ENCODE measurements around the gene ADISSP. TPM values are rescaled to one million over a fixed set of nuclear protein-coding genes. Genes with fewer than 3 reads are reported as not detected.

ADISSP gene
- total and polyA plus RNA-seq, 11 donors = 7.8 to 22.2 (median 13.7) TPM

DNA sequence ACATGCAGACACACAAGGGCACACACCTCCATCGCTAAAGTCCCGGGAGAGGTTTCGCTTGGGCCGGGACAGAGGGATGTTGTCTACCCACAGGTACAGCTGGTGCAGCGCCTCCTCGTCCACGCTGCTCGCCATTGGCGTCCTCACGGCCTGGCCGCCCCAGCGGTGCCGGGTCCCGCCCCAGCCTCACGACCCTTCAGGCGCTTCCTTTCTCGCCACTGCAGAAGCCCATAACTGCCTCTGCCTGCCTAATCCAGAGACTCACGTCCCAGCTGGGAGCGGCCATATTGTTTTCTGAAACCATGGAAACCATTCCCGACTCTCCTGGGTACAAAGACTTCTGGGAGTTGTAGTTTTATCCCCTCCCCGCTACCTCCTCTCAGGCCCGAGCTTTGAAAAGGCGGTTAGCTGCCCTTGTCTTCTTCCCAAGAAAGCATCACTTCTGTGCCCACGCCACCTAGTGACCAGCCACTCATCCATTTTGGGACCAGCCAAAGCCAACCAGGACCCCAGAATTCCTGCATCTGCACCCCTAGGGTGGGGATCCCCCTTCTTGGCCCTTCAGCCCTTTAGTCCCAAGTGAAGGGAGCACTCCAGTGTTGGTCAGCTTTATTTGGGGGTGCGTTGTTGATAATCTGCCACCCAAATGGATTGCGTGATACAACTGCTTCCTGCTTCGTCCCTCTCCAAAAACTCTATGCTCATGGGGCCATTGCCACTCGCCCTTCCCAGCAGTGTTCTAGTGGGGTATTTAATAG lies 13.8 kb upstream of the ADISSP start, which contains the start of gene SPEF1:
Gene SPEF1 (minus strand): TSS at position 296 of the 758 bp plus-strand sequence. CDS start 161 bp downstream, at position 135.
- Histone ChIP-seq H3K4me3 (peak within 1 kb of the TSS in 11 of 12 donors; percentile 17 to 58 (median 46)), H3K36me3 (peaks cover 0 to 18% (median 4%) of the 10 kb centered on the region in 9 donors), H3K9me3 (no peaks in the 10 kb centered on the region), H3K27ac (peak within 1 kb of the TSS in 4 of 12 donors; percentile 7 to 52 (median 42)), H3K27me3 (peaks cover 0 to 5% (median 0%) of the 10 kb centered on the region in 9 donors), H3K4me1 (peaks cover 4 to 55% (median 42%) of the 10 kb centered on the region in 12 donors)
- intact Hi-C loops (cut with DNase I) = loop anchor here in 5 of 10 donors (5.0 to 10.0 kb wide), 4 partner anchors 73 to 303 kb away; no protein-coding TSS in a partner anchor
- ATAC-seq = peak; percentile 80 to 90 (median 84)
- no peak for TF ChIP-seq POLR2A (IDR thresholded peaks at IDR 0.05)
- TF ChIP-seq, protein P1, sequence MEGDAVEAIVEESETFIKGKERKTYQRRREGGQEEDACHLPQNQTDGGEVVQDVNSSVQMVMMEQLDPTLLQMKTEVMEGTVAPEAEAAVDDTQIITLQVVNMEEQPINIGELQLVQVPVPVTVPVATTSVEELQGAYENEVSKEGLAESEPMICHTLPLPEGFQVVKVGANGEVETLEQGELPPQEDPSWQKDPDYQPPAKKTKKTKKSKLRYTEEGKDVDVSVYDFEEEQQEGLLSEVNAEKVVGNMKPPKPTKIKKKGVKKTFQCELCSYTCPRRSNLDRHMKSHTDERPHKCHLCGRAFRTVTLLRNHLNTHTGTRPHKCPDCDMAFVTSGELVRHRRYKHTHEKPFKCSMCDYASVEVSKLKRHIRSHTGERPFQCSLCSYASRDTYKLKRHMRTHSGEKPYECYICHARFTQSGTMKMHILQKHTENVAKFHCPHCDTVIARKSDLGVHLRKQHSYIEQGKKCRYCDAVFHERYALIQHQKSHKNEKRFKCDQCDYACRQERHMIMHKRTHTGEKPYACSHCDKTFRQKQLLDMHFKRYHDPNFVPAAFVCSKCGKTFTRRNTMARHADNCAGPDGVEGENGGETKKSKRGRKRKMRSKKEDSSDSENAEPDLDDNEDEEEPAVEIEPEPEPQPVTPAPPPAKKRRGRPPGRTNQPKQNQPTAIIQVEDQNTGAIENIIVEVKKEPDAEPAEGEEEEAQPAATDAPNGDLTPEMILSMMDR (IDR thresholded peaks at IDR 0.05) = peak in 11 of 12 donors; percentile 21 to 54 (median 39)
- 13 to 18% (median 16%) methylated on average over 28 of the region's 28 CpGs for WGBS, 4 donors
- DNase-seq = peak; percentile 68 to 85 (median 81)

DNA sequence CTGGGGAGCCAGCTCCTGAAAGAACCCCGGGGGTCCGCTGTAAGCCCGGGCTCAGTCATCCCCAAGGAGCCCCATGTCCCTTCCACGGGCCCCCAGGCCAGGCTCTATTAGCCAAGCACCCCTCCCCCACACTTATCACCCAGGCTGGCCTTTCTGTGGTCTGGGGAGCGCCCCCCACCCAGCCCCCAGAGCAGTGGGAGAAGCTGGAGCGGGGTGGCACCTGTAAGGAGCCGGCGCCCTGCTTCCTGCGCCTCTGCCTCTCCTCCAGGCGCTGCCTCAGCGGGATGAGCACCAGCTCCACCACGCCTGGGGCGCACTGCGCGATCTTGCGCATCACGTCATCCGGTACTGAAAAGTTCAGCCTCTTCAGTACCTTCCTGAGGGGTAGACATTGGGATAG lies 11.4 kb upstream of the ADISSP start:
- 28 to 51% (median 41%) methylated on average over 17 to 18 of the region's 18 CpGs for WGBS, 4 donors
- peaks cover 0 to 34% (median 25%) of the 10 kb centered on the region in 12 donors for H3K4me1 ChIP-seq
- peak in 2 of 5 donors; percentile 22 to 50 for DNase-seq
- H3K9me3 ChIP-seq = peaks cover 0 to 4% (median 0%) of the 10 kb centered on the region in 12 donors
- intact Hi-C loops (cut with DNase I) = loop anchor here in 3 of 10 donors (10.0 kb wide), 3 partner anchors 64 to 314 kb away; partner anchors contain the start of gene SIGLEC1 (in 1 of the 3)
- H3K27me3 ChIP-seq = peaks cover 0 to 5% (median 0%) of the 10 kb centered on the region in 9 donors
- no peak overlapping the region for H3K27ac ChIP-seq
- no peak for ATAC-seq
- TF ChIP-seq, protein P1 (IDR thresholded peaks at IDR 0.05) = no peak
- TF ChIP-seq POLR2A (IDR thresholded peaks at IDR 0.05) = no peak
- no peak overlapping the region for H3K4me3 ChIP-seq
- peaks cover 0 to 4% (median 0%) of the 10 kb centered on the region in 9 donors for H3K36me3 ChIP-seq

- Histone ChIP-seq H3K4me3 (peak overlapping the region; percentile 21 to 64 (median 50)), H3K4me1 (peaks cover 0 to 28% (median 20%) of the 10 kb centered on the region in 12 donors), H3K36me3 (peaks cover 0 to 4% (median 0%) of the 10 kb centered on the region in 9 donors), H3K9me3 (peaks cover 0 to 4% (median 0%) of the 10 kb centered on the region in 12 donors), H3K27ac (peak overlapping the region in 2 of 12 donors; percentile 9 to 22), H3K27me3 (peaks cover 0 to 5% (median 0%) of the 10 kb centered on the region in 9 donors)
- DNase-seq (peak; percentile 66 to 89 (median 73)), ATAC-seq (peak in 3 of 4 donors; percentile 60 to 74 (median 71))
- intact Hi-C loops (cut with DNase I) = loop anchor here in 3 of 10 donors (10.0 kb wide), 3 partner anchors 63 to 313 kb away; partner anchors contain the start of gene SIGLEC1 (in 1 of the 3)
- TF ChIP-seq POLR2A (IDR thresholded peaks at IDR 0.05) = no peak
- TF ChIP-seq, protein P1 (IDR thresholded peaks at IDR 0.05) = peak in 1 of 12 donors; percentile 10
- WGBS, 4 donors = 3 to 13% (median 5%) methylated on average over 30 to 70 of the region's 70 CpGs
Measured at GRCh38 chr20:3777716-3778629, 10.4 kb upstream of the ADISSP start.

All from heart left ventricle (tissue), 16 donors.